ENCODE measurements around the gene P3H3.

GRCh38 chr12:6782119-6782518, 46.1 kb upstream of the P3H3 start:
- TF ChIP-seq CTCF (conservative IDR thresholded peaks at IDR 0.05 in 1 of 2, IDR thresholded peaks at IDR 0.05 in 1 of 2; ENCODE audit: extremely low read depth in 1 of 2, insufficient read depth in 1 of 2, low read depth in 1 of 2, low read length in 2 of 2) (no peak), EZH2 (IDR thresholded peaks at IDR 0.05; ENCODE audit: borderline replicate concordance, low read length) (no peak)
